Activated CD8-positive, alpha-beta memory T cell treated with anti-CD3 and anti-CD28 coated beads for 48 hours (primary cell): Measurements from ENCODE around the gene TNFRSF1B.

Experiments used
- DNase-seq, 3 experiments: peaks; one replicate each; pipeline ENCODE4 v3.0.0-alpha.2; 2020; ENCODE audit warnings: low read depth in 2 of 3, low spot score in 2 of 3

Gene TNFRSF1B

GRCh38 chr1:12141163-12141850, 25.5 kb upstream of the TNFRSF1B start:
- DNase-seq, result no peak

DNA sequence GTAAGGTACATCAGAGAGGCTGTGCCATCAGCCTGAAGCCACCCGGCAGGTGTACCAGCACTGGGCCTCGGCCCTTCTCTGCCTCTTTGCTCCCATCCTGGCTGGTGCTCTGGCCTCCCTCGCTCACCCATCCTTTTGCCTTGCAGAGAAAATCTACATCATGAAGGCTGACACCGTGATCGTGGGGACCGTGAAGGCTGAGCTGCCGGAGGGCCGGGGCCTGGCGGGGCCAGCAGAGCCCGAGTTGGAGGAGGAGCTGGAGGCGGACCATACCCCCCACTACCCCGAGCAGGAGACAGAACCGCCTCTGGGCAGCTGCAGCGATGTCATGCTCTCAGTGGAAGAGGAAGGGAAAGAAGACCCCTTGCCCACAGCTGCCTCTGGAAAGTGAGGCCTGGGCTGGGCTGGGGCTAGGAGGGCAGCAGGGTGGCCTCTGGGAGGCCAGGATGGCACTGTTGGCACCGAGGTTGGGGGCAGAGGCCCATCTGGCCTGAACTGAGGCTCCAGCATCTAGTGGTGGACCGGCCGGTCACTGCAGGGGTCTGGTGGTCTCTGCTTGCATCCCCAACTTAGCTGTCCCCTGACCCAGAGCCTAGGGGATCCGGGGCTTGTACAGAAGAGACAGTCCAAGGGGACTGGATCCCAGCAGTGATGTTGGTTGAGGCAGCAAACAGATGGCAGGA, 24.5 kb upstream of the TNFRSF1B start:
- DNase-seq, result no peak

- DNase-seq, result no peak
Observed at GRCh38 chr1:12142891-12143630, 23.7 kb upstream of the TNFRSF1B start.

DNA sequence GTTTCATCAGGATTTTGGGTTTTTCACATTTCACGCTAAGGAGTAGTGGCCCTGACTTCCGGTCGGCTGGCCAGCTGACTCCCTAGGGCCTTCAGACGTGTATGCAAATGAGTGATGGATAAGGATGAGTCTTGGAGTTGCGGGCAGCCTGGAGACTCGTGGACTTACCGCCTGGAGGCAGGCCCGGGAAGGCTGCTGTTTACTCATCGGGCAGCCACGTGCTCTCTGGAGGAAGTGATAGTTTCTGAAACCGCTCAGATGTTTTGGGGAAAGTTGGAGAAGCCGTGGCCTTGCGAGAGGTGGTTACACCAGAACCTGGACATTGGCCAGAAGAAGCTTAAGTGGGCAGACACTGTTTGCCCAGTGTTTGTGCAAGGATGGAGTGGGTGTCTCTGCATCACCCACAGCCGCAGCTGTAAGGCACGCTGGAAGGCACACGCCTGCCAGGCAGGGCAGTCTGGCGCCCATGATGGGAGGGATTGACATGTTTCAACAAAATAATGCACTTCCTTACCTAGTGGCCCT, 23.1 kb upstream of the TNFRSF1B start:
- DNase-seq, result no peak

DNA sequence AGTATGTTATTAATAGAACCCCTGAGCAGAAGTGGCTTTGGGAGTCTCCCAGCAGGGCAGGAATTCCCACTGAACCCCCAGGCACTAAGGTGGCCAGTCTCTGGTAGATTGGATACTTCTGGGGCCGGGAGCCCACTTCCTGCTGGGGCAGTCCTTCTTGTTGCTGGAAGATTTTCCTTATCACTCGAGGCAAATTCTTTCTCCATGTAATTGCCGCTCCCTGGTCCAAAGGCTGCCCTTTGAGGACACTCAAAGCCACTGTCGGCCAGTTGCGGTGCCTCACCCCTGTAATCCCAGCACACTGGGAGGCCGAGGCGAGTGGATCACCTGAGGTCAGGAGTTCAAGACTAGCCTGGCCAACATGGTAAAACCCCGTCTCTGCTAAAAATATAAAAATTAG, 22.6 kb upstream of the TNFRSF1B start:
- DNase-seq, result no peak

DNA sequence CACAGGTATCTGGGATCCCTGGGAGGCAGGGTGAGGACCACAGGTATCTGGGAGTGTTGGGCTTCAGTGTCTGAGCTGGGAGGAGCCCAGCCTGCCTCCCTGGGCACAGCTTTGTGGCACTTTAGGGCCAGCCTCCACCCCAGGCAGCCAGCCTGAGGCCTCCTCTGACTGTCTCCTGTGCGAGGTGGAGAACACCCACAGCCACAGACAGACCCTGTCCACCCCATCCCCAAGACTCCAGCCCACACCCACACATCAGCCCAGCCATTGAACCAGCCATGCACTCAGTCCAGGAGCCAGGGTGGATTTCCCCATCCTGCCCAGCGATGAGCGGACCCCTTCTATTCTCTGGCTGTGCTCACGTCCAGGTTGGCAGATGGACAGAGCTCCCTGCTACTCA, 21.8 kb upstream of the TNFRSF1B start:
- DNase-seq, result no peak

DNA sequence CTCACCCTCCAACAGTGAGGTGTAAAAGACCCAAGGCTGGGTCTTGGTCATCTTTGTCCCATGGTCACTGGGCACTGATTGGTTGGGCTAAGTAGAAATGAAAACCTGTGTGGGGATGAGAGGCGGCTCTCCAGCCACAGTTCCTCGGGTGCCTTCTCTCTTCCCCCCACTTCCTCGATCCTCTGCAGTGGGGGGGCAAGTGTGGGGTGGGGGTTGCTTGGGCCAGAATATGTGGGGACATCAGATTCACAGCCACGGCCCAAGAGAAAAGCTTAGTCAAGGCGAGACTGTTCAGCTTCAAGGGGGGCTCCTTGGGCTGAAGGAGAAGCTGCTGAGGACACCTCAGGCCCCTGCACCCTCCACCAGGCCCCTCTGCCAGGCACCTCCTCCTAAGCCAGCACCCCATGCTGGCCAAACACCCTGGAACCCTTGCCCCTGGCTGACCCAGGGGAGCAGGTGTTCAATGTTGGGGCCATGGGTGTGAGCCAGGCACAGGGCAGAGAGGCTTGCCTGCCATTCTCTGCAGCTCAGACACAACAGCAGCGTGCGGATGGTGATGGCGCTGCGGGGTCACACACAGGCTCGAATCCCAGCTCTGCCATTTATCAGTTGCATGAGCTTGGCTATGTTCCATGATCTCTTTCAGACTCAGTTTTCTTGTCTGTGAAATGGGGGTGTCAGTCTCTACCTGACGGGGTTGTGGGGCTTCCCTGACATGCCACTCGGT, 21.0 kb upstream of the TNFRSF1B start:
- DNase-seq, result no peak

DNA sequence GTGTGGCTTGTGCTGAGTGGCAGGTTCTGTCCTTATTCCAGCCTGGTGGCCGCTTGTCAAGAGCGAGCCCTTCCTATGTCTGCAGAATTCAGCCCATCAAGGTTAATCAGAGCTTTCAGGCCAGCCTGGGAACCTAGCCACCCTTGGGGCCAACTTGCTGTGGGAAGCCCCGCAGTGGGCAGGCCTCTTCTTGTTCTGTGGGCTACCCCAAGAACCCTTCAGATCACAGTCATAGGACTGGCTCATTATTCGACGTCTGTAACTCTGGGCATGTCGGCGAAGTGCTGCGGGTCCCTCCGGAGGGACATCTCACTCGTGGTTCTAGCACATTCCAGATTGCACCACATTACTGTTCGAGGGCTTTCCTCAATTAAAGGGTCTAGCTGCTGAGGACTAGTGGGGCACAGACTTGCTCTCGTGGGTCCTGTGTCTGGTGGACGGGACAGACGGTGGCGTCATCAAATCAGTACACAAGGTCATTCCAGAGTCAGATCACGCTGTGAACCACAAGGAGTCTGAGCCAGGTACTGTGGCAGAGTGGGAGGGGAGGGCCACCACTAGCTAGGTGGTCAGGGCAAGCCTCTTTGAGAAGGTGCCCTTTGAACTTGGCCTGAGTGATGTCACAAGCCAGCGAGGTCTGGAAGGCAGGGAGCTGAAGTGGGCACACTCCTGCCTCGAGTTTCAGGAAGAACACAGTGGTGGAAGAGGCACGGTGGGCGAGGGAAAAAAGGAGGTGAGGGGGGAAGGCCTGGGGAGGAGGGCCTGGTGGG, 20.3 kb upstream of the TNFRSF1B start:
- DNase-seq, result no peak

DNA sequence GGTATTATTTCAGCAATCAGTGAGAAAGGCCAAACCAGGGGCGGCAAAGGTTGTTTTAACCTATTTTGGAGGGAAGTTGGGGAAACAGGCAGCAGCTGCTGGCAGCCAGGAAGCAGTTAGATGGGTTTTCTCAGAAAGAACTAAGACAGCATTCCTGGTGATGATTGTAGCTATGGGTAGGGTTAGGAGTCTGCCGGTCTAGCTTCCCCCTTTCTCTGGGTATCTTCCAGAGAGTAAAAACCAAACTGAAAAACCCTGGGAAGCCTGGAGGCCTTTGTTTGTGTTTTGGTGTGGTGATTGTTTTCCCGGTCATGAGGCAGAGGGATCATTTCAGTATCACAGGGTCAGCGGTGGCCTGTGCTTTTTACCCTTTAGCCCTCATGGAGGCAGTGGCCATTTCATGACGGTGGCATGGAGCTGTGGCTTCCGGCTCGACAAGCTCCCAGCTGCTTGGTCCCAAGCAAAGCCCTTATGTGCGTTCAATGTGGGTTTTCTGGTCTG, 19.5 kb upstream of the TNFRSF1B start:
- DNase-seq, result no peak

DNA sequence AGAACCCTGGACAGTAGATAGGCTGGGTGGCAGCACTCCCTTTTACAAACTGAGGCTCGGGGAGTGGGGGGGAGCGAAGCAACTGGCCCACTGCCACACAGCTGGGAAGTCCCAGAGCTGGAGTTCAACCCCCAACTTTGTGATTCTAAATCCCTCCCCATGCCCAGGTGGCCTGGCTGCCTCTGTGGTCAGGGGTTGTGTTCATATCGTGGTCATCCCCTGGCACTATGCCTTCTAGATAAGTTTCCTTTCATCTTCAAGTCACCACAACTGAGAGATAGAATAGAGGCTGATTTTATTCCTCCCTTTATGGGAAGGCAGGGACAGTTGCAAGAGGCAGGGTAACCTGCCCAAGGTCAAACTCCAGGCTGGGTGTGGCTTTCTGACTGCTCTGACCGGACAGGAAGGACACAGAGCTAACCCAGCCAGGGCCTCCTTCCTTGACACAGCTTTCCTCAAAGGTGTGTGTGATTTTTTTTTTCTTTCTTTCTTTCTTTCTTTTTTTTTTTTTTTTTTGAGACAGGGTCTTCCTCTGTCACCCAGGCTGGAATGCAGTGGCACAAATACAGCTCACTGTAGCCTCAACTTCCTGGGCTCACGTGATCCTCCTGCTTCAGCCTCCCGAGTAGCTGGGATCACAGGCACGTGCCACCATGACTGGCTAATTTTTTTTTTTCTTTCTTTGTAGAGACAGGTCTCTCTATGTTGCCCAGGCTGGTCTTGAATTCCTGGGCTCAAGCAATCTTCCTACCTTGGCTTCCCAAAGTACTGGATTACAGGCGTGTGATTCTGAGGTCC, 18.4 kb upstream of the TNFRSF1B start:
- no peak for DNase-seq

- DNase-seq, result no peak
Observed at GRCh38 chr1:12148958-12149790, 17.6 kb upstream of the TNFRSF1B start.

DNA sequence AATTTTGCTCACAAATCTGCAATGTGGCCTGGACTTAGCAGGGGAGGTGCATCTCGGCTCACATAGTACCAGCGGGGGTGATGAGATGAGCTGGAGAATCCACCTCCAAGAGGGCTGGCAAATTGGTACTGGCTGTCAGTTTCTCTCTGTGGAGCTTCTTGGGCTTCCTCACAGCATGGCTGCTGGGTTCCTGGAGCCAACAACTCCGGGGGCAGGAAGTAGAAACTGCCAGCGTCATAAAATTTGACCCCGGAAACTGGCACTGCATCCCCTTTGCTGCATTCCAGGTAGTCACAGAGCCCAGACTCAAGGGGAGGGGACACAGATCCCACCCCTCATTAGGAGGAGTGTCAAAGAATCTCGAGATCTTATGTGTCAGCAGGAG, 17.0 kb upstream of the TNFRSF1B start:
- DNase-seq, result no peak

DNA sequence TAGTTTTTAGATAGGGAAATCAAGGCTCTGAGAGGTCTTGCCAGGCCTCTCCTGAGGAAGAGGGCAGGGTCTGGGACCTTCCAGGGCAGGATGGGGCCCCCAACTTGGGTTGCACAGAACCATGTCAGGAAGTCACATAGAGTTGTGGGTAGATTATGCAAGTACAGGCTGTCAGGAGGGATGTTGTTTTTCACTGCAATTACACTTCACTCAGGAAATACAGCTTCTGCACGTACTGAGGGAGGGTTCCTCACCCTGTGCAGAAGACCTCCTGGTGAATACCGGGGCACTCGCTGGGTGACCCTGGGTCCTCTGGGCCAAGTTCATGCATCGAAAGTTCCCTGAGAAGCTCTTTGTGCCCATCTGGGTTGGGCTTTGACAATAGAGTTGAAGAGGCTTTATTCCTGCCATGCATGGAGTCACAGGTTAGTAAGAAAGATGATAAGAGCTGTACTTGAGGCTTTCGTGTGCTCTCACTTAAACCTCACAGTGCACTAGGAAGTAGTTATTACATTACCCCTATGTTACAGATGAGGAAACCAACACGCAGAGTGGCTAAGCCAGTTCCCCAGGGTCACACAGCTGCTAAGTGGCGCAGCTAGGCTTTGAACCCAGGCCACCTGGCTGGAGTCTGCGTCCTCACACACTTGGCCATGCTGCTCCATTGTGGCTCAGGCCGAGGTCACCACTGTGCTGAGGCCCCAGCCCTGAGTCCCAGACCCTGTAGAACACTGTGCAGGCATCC, 16.2 kb upstream of the TNFRSF1B start:
- DNase-seq, result no peak

DNA sequence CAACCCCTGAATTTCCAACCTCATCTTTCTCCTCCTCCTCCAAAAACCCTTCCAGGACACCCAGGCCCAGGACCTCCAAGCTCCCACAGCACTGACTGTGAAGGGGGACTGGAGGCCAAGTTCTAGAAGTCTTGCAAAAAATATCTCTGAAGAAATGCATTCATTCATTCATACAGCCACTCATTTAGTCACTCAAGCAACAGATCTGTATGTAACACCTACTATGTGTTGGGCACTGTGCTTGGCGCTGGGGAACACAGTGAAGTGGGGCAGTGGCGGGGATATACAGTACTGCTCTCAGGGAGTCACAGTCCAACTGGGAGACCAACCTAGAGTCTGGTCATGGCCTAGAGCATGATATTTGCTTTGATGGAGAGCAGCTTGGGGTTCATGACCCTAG, 15.3 kb upstream of the TNFRSF1B start:
- no peak for DNase-seq

DNA sequence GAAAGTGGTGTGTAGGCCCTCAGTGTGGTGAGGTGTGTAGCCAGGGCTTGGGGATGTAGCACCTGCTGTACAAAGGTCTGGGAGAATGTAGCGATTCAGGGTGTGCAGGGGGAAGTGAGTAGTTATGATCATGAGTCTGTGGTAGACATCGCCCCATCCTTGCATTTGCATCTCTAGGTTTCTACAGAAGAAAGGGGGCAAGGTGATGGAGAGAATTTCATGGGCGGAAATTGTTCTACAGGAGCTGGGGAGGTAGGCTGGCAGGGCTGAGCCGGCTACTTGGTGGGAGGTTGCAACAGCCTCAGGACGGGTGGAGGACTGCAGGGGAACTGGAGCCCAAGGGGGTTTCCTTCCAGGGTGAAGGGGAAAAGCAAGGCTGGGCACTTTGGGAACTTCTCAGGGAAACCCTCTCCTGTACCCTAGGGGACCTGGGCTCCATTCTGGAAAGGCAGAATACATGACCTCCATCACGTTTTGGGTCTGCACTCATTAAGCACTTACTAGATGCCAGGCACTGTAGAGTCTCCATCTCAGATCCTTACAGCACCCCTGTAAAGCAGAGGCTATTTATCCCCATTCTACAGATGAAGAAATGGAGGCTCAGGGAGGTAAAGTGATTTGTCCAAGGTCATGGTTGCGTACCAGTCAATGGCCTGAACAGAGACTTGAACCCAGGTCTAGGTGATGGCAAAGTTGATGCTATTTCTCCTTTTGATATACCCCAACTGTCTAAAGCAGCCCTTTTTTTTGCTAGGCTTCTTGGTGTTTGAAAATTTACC, 14.5 kb upstream of the TNFRSF1B start:
- DNase-seq, result no peak

DNA sequence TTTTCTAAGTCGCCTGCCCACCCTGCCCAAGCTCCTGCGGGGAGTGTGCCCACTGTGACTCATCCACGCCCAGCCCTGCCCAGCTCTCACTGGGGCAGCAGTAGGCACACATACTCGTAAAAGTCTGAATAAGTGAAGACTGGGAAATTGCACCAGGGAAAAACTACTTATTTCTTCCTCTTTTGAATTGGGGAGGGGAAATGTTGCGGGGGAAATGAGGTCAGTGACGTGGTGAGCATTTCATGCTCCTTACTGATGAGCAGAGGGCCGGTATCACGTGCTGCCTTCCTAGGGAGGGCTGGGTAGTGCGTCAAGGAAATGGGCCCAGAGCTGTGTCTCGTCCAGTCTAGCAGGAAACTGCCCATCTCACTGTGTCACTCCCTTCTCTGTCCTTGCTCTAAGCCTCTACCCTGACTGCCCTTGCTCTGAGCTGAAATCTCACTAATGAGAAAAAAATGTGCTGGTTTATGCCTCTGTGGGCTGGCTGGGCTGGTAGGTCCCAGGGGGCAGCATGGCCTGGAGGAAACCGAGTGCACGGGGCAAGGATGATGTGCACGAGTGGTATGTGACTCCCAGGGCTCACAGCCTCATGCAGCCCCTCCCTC, 13.5 kb upstream of the TNFRSF1B start:
- DNase-seq, result no peak

DNA sequence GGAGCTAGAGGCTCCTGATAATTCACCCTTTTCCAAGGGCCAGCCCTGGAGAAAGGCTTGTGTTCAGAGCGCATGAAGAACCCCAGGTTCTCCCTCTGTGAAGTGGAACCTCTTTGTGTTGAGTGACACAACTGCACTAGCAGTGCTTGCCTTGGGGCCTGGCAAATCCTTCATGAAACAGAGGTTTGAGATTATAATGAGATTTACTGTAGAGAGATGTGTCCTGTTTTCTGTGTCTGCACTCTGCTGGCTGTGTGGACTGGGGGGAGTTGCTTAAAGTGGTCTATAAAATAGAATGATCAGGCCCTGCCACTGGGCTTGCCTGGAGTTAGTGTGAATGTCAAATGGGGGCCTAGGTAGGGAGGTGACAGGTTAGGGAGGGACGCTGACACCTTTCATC, 11.5 kb upstream of the TNFRSF1B start:
- no peak for DNase-seq
